ENCODE measurements around the gene AFTPH.

AFTPH gene

DNA sequence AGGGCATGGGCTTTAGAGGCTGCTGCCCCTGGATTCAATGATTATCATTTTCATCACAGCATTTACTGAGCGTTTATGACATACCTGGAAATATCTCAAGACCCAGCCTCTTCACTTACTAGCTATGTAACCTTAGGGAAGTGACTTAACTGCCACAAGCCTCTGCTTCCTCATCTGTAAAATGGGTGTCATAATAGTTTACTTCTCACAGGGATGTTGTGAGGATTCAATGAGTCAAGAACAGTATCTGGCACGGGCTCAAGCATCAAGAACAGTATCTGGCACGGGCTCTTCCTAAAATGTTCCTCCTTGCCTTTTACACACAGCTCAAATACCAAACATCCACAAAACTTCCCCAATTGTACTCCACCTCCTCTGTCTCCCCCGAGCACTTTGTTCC, 38.8 kb upstream of the AFTPH start:
- Histone ChIP-seq H3K36me3 (ENCODE audit: insufficient read depth, low read depth, low read length) (no peaks in the 10 kb centered on the region), H3K27ac (ENCODE audit: low read length) (no peak overlapping the region), H3K9me3 (ENCODE audit: insufficient read depth, low read depth, low read length) (no peaks in the 10 kb centered on the region), H3K9ac (ENCODE audit: low read depth, low read length) (no peak overlapping the region), H3K27me3 (ENCODE audit: insufficient read depth, low read length) (no peaks in the 10 kb centered on the region), H3K4me1 (ENCODE audit: insufficient read depth, low read length) (peaks cover 4% of the 10 kb centered on the region; the same call in 1 of the 2 replicates), H3K4me3 (ENCODE audit: low read length) (no peak overlapping the region)

DNA sequence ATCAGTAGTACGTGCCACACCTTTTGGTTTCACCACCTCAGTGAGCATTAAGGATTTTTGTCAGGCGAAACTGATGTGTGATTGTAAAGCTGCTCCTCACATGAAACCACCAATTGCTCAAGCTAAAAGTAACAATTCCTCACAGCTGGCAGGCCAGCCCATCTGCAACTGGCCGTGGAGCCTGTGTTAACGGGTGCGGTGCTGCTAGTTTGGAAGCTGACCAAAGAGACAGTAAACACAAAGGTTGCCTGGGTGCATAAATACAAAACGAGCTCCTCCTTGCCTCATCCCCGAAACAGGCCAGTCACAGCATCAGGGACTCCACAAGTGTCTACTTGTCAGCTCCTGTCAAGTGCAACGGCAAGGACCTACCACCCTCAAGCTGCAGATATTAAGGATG, 38.2 kb upstream of the AFTPH start:
- Histone ChIP-seq H3K27ac (ENCODE audit: low read length) (no peak overlapping the region), H3K4me3 (ENCODE audit: low read length) (no peak overlapping the region), H3K36me3 (ENCODE audit: insufficient read depth, low read depth, low read length) (no peaks in the 10 kb centered on the region), H3K27me3 (ENCODE audit: insufficient read depth, low read length) (no peaks in the 10 kb centered on the region), H3K9ac (ENCODE audit: low read depth, low read length) (no peak overlapping the region), H3K4me1 (ENCODE audit: insufficient read depth, low read length) (peaks cover 4% of the 10 kb centered on the region; the same call in 1 of the 2 replicates), H3K9me3 (ENCODE audit: insufficient read depth, low read depth, low read length) (no peaks in the 10 kb centered on the region)

DNA sequence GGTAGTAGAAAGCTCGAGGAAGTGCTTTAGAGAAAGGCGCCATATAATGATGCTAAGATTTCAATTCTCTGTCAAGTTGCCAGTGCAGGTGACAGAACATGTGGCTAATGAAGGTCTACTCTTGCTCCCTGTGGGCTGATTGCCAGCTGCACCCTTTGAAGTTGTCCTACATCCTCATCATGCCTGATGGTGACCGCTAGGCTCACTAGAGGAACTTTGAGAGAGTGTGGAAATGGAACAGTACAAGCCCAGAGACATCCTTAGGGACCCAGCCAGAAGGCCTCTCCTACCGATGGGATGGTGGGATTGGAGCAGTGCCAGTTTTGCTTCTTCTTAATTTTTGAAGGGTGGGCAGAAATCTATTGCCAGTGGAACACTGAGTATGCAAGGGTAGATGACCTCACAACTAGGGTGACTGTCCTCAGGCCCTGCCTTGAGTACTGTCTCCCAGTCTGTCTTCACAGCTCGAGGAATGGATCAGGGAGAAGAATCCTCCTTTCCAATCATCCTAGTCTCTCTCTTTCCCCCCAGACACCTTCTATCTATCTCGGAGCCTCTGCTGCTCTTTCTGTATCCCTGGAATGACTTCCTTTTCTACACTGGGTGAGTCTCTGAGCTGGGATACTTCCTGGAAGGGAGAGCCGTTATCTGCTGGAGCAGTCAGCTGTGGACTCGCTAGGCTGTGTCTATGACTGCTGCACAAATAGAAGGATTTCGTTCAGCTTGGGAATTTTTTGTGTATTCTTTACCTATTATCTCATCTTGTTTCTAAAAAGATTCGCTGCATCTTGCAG, 36.7 kb upstream of the AFTPH start:
- Histone ChIP-seq H3K4me3 (ENCODE audit: low read length) (no peak overlapping the region), H3K36me3 (ENCODE audit: insufficient read depth, low read depth, low read length) (no peaks in the 10 kb centered on the region), H3K4me1 (ENCODE audit: insufficient read depth, low read length) (peaks cover 8% of the 10 kb centered on the region; the same call in 1 of the 2 replicates), H3K9ac (ENCODE audit: low read depth, low read length) (no peak overlapping the region), H3K9me3 (ENCODE audit: insufficient read depth, low read depth, low read length) (no peaks in the 10 kb centered on the region), H3K27me3 (ENCODE audit: insufficient read depth, low read length) (no peaks in the 10 kb centered on the region), H3K27ac (ENCODE audit: low read length) (no peak overlapping the region)

DNA sequence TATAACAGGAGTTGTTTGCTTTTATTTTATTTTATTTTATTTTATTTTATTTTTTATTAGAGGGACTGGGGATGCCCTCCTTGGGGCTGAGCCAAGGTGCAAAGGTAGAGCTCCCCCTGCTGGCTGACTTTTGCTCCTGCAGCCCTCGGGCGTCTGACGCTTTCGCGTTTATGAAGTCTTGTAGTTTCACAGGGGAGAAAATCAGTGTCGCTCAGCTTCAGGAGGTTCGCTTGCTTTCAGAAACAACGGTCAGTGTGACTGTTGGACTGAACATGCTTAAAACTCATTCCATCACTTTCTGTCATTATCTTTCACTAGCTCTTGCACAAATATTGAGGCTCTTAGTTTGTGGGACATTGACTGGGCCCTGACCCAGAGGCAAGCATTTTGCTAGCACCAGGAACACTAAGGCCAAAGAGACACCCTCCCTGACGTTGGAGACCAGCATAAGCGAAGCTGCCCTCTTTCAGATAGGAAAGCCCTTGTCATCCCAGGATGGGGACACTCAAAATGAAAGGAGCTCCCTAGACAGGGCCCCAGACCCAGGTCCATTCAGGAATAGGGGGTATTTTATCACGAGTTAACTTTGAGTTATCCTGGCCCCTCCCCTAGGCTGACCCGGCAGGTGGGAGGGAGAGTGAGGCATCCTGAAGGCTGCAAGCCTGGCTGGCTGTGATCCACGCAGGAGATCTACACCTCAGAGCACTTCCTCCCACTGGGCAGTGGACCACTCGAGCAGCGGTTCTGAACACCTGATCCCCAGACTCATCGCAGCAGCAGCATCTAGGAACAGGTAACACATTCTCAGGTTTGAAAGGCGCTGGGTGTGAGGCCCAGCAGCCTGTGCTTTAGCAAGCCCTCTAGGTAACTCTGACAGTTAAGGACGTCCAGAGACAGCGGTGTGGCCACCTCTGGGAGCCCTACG, 35.8 kb upstream of the AFTPH start:
- Histone ChIP-seq H3K4me3 (ENCODE audit: low read length) (no peak overlapping the region; the same call in 1 of the 2 replicates), H3K4me1 (ENCODE audit: insufficient read depth, low read length) (0 out of 2 replicates have a peak, but pooled peaks cover 8% of the 10 kb centered on the region), H3K27me3 (ENCODE audit: insufficient read depth, low read length) (no peaks in the 10 kb centered on the region), H3K36me3 (ENCODE audit: insufficient read depth, low read depth, low read length) (no peaks in the 10 kb centered on the region), H3K9ac (ENCODE audit: low read depth, low read length) (no peak overlapping the region), H3K9me3 (ENCODE audit: insufficient read depth, low read depth, low read length) (no peaks in the 10 kb centered on the region), H3K27ac (ENCODE audit: low read length) (no peak overlapping the region)

DNA sequence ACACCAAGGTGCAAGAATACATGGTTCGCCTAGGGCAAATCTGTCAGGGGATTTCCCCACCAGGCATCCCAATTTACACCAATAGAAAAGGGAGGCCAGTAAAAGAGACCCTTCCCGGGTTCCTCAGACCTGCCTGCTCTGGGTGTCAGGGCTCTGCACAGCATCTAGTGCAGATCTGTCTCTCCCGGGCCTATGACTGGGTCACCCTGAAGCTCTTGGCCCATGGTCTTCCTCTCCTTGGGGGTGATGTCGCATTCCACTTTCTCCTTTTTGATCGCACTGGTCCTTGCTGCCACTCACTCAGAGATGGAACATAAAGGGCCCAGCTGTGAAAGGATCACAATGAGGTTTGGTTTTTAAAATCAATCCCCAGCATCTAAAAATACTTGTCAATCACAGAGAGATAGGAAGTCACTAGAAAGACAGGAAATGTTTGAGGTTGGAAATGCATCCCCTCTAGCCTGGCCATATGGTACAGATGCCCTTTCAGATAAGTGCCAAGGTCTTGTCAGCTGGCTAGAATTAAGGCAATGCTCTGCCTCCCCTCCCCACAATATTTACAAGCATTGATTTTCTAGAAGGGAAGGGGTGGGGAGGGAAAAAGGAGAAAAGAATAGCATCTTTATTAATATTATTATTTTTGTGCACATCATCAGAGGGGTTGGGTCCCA, 34.9 kb upstream of the AFTPH start:
- Histone ChIP-seq H3K27me3 (ENCODE audit: insufficient read depth, low read length) (no peaks in the 10 kb centered on the region), H3K9me3 (ENCODE audit: insufficient read depth, low read depth, low read length) (no peaks in the 10 kb centered on the region), H3K4me3 (ENCODE audit: low read length) (no peak overlapping the region), H3K27ac (ENCODE audit: low read length) (no peak overlapping the region), H3K9ac (ENCODE audit: low read depth, low read length) (no peak overlapping the region), H3K4me1 (ENCODE audit: insufficient read depth, low read length) (peaks cover 8% of the 10 kb centered on the region; the same call in 1 of the 2 replicates), H3K36me3 (ENCODE audit: insufficient read depth, low read depth, low read length) (no peaks in the 10 kb centered on the region)

DNA sequence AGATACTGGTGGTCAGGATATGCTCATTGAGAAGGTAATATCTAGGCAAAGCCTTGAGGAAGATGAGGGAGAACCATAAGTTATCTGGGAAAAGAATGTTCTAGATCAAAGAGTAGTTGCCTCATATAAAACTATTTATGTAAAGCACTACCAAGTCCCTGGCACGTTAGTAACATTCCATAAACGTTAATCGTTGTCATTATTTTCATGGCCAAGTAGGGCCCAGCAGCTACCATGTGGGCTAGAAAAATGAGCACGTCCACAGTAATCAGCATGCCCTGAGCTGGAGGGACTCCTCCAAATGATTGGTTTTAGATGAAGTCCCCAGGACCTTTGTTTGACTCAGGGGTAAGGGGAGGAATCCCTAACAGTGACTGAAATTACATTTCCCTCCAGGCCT, 32.7 kb upstream of the AFTPH start:
- no peak overlapping the region for H3K27ac ChIP-seq (ENCODE audit: low read length)
- H3K9ac ChIP-seq (ENCODE audit: low read depth, low read length), result no peak overlapping the region
- H3K4me3 ChIP-seq (ENCODE audit: low read length), result no peak overlapping the region
- no peaks in the 10 kb centered on the region for H3K27me3 ChIP-seq (ENCODE audit: insufficient read depth, low read length)
- H3K9me3 ChIP-seq (ENCODE audit: insufficient read depth, low read depth, low read length), result no peaks in the 10 kb centered on the region
- H3K36me3 ChIP-seq (ENCODE audit: insufficient read depth, low read depth, low read length), result no peaks in the 10 kb centered on the region
- peaks cover 8% of the 10 kb centered on the region; the same call in 1 of the 2 replicates for H3K4me1 ChIP-seq (ENCODE audit: insufficient read depth, low read length)

DNA sequence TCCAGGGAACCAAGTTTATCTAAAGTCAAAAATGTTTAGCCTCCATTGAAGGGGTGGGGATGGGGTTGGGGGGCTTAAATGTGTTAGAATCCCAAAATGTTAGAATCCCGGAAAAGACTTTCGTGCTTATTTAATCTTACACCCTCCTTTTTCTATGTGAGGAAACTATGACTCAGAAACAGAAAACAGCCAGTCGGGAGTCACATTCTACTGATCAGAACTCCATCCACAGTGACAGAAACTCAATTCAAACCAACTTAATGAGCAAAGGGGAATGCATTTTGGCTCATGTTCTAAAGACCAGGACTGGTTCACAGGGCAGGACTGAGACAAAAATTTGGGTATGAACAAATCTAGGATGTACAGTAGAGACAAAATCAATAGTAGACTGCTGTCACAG, 31.9 kb upstream of the AFTPH start:
- no peak overlapping the region for H3K4me3 ChIP-seq (ENCODE audit: low read length)
- no peaks in the 10 kb centered on the region for H3K36me3 ChIP-seq (ENCODE audit: insufficient read depth, low read depth, low read length)
- no peak overlapping the region for H3K27ac ChIP-seq (ENCODE audit: low read length)
- peaks cover 8% of the 10 kb centered on the region; the same call in 1 of the 2 replicates for H3K4me1 ChIP-seq (ENCODE audit: insufficient read depth, low read length)
- H3K9me3 ChIP-seq (ENCODE audit: insufficient read depth, low read depth, low read length), result no peaks in the 10 kb centered on the region
- H3K27me3 ChIP-seq (ENCODE audit: insufficient read depth, low read length), result no peaks in the 10 kb centered on the region
- H3K9ac ChIP-seq (ENCODE audit: low read depth, low read length), result no peak overlapping the region

DNA sequence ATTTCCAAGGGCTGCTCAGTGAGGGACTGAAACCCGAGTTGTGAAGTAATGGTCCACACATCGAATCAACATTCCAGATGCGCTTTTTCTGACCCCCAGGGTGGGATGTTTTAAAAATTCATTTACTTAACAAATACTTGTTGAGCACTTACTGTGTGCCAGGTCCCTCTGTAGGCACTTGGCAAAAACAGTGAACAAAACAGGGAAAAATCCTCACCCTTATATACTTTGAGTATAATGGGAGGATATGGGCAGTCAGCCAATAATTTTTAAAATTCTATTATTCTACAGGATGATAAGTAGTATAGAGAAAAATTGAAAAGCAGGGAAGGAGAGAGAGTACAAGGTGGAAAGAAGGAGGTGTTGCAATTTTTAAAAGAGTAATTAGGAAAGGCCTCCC, 31.3 kb upstream of the AFTPH start:
- Histone ChIP-seq H3K4me3 (ENCODE audit: low read length) (no peak overlapping the region), H3K4me1 (ENCODE audit: insufficient read depth, low read length) (peaks cover 8% of the 10 kb centered on the region; the same call in 1 of the 2 replicates), H3K36me3 (ENCODE audit: insufficient read depth, low read depth, low read length) (no peaks in the 10 kb centered on the region), H3K27ac (ENCODE audit: low read length) (no peak overlapping the region), H3K9ac (ENCODE audit: low read depth, low read length) (no peak overlapping the region), H3K27me3 (ENCODE audit: insufficient read depth, low read length) (no peaks in the 10 kb centered on the region), H3K9me3 (ENCODE audit: insufficient read depth, low read depth, low read length) (no peaks in the 10 kb centered on the region)

DNA sequence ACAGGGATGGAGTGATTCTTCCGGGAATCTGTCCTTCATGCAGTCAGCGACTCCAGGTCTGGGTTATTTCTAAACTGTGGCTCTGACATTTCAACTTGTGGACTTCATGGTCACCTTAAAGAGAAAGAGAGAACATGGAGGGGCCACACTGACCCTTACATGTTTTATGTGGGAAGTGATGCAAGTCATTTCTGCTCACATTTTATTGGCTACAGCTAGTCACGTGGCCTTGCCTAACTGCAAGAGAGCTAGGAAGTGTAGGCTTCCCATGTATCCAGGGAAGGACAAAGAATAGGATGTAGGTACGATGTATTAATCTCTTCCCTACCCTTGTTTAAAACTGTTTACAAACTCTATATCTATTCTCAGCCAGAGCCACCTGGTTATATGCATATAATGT, 30.3 kb upstream of the AFTPH start:
- no peak overlapping the region for H3K9ac ChIP-seq (ENCODE audit: low read depth, low read length)
- H3K36me3 ChIP-seq (ENCODE audit: insufficient read depth, low read depth, low read length), result no peaks in the 10 kb centered on the region
- H3K9me3 ChIP-seq (ENCODE audit: insufficient read depth, low read depth, low read length), result no peaks in the 10 kb centered on the region
- H3K27ac ChIP-seq (ENCODE audit: low read length), result no peak overlapping the region
- no peak overlapping the region for H3K4me3 ChIP-seq (ENCODE audit: low read length)
- peaks cover 10% of the 10 kb centered on the region for H3K4me1 ChIP-seq (ENCODE audit: insufficient read depth, low read length)
- H3K27me3 ChIP-seq (ENCODE audit: insufficient read depth, low read length), result no peaks in the 10 kb centered on the region

DNA sequence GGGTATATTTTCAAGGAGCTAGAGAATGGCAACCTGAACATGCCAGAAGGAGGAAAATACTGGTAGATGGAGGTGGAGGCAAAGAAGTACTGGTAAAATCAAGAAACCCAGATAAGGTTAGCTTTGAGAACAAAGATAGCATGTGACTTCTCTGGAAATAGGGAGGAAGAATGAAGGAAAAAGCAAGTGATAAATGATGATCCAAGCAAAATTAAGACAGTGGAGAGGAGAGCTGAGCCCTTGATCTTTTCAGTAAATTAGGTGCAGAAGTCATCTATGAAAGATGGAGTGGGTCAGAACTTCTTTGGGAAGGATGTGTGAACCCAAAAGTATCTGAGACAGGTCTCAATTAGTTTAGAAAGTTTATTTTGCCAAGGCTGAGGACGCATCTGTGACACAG, 25.7 kb upstream of the AFTPH start:
- Histone ChIP-seq H3K9ac (ENCODE audit: low read depth, low read length) (no peak overlapping the region), H3K4me1 (ENCODE audit: insufficient read depth, low read length) (peaks cover 16% of the 10 kb centered on the region), H3K36me3 (ENCODE audit: insufficient read depth, low read depth, low read length) (no peaks in the 10 kb centered on the region), H3K27me3 (ENCODE audit: insufficient read depth, low read length) (no peaks in the 10 kb centered on the region), H3K9me3 (ENCODE audit: insufficient read depth, low read depth, low read length) (no peaks in the 10 kb centered on the region), H3K4me3 (ENCODE audit: low read length) (no peak overlapping the region), H3K27ac (ENCODE audit: low read length) (no peak overlapping the region)

DNA sequence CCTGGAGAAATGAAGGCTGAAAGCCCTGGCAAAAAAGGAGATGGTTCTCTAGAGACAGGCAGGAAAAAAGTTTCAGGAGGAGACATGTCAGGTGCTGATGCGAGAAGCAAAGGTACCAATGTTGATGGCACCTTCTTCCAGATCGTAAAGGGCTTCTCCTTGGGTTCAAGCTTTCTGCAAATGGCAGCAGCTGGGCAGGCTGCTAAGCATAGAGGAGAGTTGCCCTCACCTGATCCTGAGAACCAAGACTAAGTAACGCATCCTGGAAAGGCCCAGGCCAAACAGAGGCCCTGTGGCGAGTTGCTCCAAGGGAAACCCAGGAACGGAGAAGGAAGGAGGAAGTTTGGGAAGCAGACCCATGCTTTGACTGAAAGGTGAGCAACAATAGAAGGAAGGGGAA, 23.6 kb upstream of the AFTPH start:
- Histone ChIP-seq H3K9me3 (ENCODE audit: insufficient read depth, low read depth, low read length) (no peaks in the 10 kb centered on the region), H3K36me3 (ENCODE audit: insufficient read depth, low read depth, low read length) (no peaks in the 10 kb centered on the region), H3K4me1 (ENCODE audit: insufficient read depth, low read length) (peaks cover 16% of the 10 kb centered on the region), H3K4me3 (ENCODE audit: low read length) (no peak overlapping the region), H3K27ac (ENCODE audit: low read length) (no peak overlapping the region), H3K9ac (ENCODE audit: low read depth, low read length) (no peak overlapping the region), H3K27me3 (ENCODE audit: insufficient read depth, low read length) (no peaks in the 10 kb centered on the region)

Measured in iPS-20b (cell line).